GM19035 (cell line): ENCODE measurements around the gene SLC16A1.
"Not testable (repeated sequence)": the region's sequence is repeated elsewhere in the genome, so short reads cannot be mapped to it uniquely, and the experiment has no call there.

ENCODE experiments used
- ATAC-seq: cut with Tn5 transposase; IDR thresholded peaks from one replicate; pipeline ENCODE4 v1.9.1; 2021; ENCODE audit not compliant: unreplicated experiment

SLC16A1 gene

GRCh38 chr1:112888630-112889029 is 67.4 kb downstream of the SLC16A1 start:
- ATAC-seq = no peak

DNA sequence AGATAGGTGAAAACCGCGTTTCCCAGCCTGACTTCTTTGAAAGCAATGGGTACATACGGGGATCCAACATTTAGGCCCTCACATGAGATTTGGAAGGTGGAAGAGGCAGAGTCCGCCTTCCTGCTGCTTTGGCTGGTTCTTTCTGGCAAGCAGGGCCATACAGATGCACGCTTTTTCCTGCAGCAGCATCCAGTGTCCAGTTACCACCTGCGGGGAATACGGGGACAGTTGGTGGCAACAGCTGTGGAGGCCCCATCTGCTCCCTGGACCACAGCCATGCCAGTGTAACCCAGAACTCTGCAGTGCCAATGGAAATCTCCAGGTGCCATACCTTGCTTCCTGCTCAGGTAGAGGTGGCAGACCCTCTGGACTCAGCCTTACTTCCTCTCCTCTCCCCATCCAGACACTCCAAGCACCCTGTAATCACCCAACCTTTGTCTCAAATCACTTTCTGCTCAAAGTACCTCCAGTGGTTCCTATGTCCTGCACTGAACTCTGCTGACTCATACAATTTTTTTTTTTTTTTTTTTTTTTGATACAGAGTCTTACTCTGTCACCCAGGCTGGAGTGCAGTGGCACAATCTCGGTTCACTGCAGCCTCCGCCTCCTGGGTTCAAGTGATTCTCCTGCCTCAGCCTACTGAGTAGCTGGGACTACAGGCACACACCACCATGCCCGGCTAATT is 68.3 kb downstream of the SLC16A1 start:
- ATAC-seq = no peak

GRCh38 chr1:112884996-112885395 is 71.0 kb downstream of the SLC16A1 start:
- ATAC-seq = not testable (repeated sequence)

DNA sequence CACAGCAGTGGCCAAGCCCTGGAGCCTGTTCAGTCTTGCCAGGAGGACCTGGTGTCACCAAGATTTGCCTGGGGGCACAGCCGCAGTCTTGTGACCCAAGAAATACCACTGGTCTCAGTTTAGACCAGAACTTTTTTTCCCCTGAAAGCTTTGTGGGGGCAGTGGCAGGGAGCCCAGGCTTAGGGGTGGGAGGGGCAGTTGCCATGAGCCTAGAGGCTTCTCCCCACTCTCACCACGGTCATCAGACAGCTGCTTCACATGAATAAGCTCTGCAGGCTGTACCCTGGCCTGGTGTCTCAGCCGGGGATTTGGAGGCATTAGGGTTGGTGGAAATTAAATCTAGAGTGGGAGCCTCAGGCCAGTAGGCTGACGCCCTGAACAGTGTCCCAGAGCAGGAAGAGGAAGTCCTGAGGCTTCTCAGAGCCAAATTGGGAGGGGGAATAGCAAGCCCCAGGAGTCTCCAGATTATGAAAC is 73.7 kb downstream of the SLC16A1 start:
- no peak for ATAC-seq

DNA sequence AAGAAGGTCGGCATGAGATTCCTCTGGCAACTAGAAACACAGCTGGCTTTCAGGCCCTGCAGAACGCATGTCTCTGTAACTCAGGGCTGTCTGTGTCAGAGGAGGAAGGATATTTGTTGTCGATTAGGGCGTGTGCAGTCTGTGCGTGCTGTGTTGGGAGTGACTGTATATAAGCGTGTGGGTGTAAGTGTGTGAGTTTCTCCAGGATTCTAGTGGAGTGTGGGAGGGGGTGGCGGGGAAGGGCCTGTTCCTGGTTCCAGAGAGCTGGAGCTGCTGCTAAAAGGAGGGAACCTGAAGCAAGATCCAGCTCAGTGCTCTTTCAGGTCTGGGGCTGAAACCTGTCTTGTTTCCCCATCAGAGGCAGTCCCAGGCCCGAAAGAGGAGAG is 74.3 kb downstream of the SLC16A1 start:
- no peak for ATAC-seq

GRCh38 chr1:112879834-112880233 is 76.2 kb downstream of the SLC16A1 start:
- no peak for ATAC-seq

DNA sequence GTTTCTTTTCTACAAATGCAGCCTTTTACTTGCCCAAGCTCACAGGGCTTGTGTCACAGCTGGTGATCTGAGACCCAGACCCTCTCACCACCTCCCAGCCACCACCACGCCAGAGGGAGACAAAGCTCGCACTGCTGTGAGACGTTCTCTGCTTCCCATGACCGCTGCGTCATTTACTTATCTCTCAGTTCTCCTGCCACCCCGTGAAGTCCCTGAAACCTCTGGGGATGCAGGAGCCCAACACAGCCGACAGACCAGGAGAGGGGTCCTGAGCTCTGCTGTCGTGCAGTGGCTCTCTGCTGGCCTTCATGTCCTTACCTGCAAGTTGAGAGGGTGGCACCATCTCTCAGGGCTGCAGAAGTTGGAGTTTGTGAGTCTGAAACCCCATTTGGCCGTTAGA is 77.7 kb downstream of the SLC16A1 start:
- ATAC-seq = no peak

- ATAC-seq = no peak
Observed at GRCh38 chr1:112877750-112878149, 78.2 kb downstream of the SLC16A1 start.

- no peak for ATAC-seq
Observed at GRCh38 chr1:112876315-112876714, 79.7 kb downstream of the SLC16A1 start.

- ATAC-seq = no peak
Observed at GRCh38 chr1:112872551-112872962, 83.4 kb downstream of the SLC16A1 start.

GRCh38 chr1:112870887-112871646 is 84.9 kb downstream of the SLC16A1 start:
- ATAC-seq = no peak

DNA sequence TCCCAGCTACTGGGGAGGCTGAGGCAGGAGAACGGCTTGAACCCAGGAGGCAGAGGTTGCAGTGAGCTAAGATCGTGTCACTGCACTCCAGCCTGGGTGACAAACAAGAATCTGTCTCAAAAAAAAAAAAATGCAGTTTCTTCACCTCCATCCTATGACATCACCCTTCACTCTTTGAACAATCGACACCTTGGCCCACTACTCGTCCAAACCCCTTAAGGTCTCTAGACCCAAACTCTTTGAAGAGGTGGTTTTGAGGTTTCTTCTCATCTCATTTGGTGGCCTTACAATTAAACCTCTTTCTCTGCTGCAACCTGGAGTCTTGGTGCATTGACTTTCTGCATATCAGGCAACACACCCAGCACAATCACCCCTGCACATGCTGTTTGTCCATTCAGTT is 86.1 kb downstream of the SLC16A1 start:
- ATAC-seq = no peak

- ATAC-seq = no peak
Observed at GRCh38 chr1:112868191-112868590, 87.8 kb downstream of the SLC16A1 start.

- ATAC-seq = no peak
Observed at GRCh38 chr1:112866981-112867380, 89.0 kb downstream of the SLC16A1 start.

- no peak for ATAC-seq
Observed at GRCh38 chr1:112866151-112866550, 89.8 kb downstream of the SLC16A1 start.

GRCh38 chr1:112862753-112863426 is 93.1 kb downstream of the SLC16A1 start:
- ATAC-seq = no peak
